Nephron progenitor cell (in vitro differentiated cells): ENCODE data around the gene GRIK1.

Experiments used
- DNase-seq: peaks from one replicate; pipeline ENCODE4 v3.0.0; 2021
- H3K27ac Mint-ChIP-seq: 2 replicates; pipeline ENCODE4 v1.8.0; 2021; ENCODE audit warnings: mild to moderate bottlenecking, moderate library complexity, mixed read lengths
- H3K27me3 Mint-ChIP-seq: 2 replicates; pipeline ENCODE4 v1.8.0; 2021; ENCODE audit warnings: mild to moderate bottlenecking, low read depth, mixed read lengths; ENCODE audit not compliant: poor library complexity
- H3K36me3 Mint-ChIP-seq: 2 replicates; pipeline ENCODE4 v1.8.0; 2021; ENCODE audit warnings: low read depth, mixed read lengths
- H3K4me1 Mint-ChIP-seq: 2 replicates; pipeline ENCODE4 v1.8.0; 2021; ENCODE audit warnings: mixed read lengths
- H3K4me3 Mint-ChIP-seq: 2 replicates; pipeline ENCODE4 v1.8.0; 2021; ENCODE audit warnings: mild to moderate bottlenecking, moderate library complexity, mixed read lengths
- H3K9me3 Mint-ChIP-seq: 2 replicates; pipeline ENCODE4 v1.8.0; 2021; ENCODE audit warnings: mild to moderate bottlenecking, moderate library complexity, mixed read lengths
- CTCF ChIP-seq: fragments of 200-600 bp; sonication (generic); IDR thresholded peaks from 2 replicates; pipeline ENCODE4 v1.5.0; 2021; ENCODE audit warnings: antibody characterized with exemption

GRIK1 gene

DNA sequence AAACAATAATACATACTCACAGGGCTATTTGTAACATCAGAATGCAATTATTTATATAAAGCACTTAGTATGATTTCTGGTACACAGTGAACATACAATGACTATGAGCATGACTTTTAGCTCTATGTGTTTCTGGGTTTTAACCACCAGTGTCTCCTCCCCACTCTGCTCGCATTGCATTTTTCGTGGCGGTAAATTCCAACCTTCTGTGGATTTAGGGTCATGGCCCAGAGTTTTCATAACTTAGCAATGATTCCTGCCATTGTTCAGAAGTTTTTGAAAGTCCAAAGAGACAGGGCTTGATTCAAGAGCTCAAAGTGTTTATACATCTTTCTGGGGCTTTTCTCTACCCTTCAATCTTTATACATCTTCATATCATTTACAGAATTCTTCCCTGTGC is 449.8 kb downstream of the GRIK1 start:
- DNase-seq, result no peak
- Mint-ChIP-seq H3K4me1 (peaks cover 20% of the 10 kb centered on the region), H3K4me3 (no peak overlapping the region), H3K27ac (no peak overlapping the region), H3K36me3 (peaks cover 8% of the 10 kb centered on the region), H3K9me3 (peaks cover 8% of the 10 kb centered on the region), H3K27me3 (peaks cover 8% of the 10 kb centered on the region)
- TF ChIP-seq CTCF, result no peak

- Mint-ChIP-seq H3K36me3 (peaks cover 13% of the 10 kb centered on the region), H3K4me3 (no peak overlapping the region), H3K4me1 (peaks cover 25% of the 10 kb centered on the region), H3K27ac (no peak overlapping the region), H3K9me3 (peaks cover 16% of the 10 kb centered on the region), H3K27me3 (peaks cover 2% of the 10 kb centered on the region)
- no peak for DNase-seq
- TF ChIP-seq CTCF, result no peak
These were observed 452.6 kb downstream of the GRIK1 start for GRCh38 chr21:29487154-29487553.
